ENCODE measurements around the gene RAB5A.

DNA sequence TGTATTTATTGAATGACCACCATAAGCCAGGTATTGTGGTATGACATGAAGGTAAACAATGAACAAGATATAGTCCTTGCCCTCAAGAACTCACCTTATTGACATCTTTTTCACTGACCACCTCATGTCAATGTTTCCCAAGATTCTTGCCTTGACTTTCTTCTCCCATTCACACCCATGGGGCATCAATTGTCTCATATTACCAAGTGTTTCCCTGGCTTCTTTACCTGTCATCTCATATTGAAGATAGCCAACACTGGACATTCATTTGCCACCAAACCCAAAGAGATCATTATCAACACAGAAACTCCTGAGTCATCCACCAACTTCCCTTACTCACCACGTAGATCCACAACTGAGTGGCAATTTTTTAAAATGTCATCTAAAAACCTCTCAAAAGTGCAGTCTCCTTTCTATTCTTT is 15.1 kb upstream of the RAB5A start:
- TF ChIP-seq, protein P1, sequence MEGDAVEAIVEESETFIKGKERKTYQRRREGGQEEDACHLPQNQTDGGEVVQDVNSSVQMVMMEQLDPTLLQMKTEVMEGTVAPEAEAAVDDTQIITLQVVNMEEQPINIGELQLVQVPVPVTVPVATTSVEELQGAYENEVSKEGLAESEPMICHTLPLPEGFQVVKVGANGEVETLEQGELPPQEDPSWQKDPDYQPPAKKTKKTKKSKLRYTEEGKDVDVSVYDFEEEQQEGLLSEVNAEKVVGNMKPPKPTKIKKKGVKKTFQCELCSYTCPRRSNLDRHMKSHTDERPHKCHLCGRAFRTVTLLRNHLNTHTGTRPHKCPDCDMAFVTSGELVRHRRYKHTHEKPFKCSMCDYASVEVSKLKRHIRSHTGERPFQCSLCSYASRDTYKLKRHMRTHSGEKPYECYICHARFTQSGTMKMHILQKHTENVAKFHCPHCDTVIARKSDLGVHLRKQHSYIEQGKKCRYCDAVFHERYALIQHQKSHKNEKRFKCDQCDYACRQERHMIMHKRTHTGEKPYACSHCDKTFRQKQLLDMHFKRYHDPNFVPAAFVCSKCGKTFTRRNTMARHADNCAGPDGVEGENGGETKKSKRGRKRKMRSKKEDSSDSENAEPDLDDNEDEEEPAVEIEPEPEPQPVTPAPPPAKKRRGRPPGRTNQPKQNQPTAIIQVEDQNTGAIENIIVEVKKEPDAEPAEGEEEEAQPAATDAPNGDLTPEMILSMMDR (conservative IDR thresholded peaks at IDR 0.05; ENCODE audit: low read depth, low read length), result no peak
- TF ChIP-seq EZH2 (IDR thresholded peaks at IDR 0.05; ENCODE audit: borderline replicate concordance, low read depth, low read length, poor library complexity, severe bottlenecking), result no peak
